SK-N-MC (cell line): ENCODE results near the gene INHA.

Experiments used
- EZH2 ChIP-seq: fragments of 200-600 bp; sonication (generic); IDR thresholded peaks from one replicate; pipeline ENCODE4 v1.6.1; 2017; ENCODE audit warnings: antibody characterized with exemption
- FOXP2 ChIP-seq: optimal IDR thresholded peaks from 2 replicates; pipeline ENCODE3; 2011; ENCODE audit warnings: mild to moderate bottlenecking, moderate library complexity; ENCODE audit not compliant: insufficient read depth; ENCODE audit errors: extremely low read length, control extremely low read depth
- POLR2AphosphoS5 ChIP-seq: IDR thresholded peaks from 2 replicates; pipeline ENCODE4 v1.6.1; 2012; ENCODE audit warnings: mild to moderate bottlenecking, low read depth, low read length, borderline replicate concordance

- no peak for TF ChIP-seq EZH2
- no peak for TF ChIP-seq POLR2AphosphoS5
- no peak for TF ChIP-seq FOXP2
These were observed 40.6 kb downstream of the INHA start for GRCh38 chr2:219612577-219613286.
